ENCODE data around the gene NFASC.

NFASC gene

DNA sequence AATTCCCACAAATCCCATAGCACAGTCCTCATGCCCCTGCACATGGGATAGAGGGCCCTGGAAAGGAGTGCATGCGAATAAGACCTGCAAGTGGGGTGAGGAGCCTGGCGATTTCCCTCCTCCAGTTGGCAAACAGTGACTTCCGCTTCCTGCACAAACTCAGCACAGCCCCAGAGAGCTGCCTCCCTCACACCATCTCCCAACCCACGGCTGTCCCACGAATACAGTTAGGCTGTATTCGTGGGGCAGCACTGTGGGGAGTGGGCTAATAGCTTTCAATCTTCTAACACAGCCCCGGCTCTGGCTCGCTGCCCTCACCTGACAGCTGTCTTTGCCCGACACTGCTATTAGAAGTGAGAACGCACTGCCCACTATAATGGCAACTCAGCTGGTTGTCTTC is 144.1 kb downstream of the NFASC start:
- DNase-seq = no peak

DNA sequence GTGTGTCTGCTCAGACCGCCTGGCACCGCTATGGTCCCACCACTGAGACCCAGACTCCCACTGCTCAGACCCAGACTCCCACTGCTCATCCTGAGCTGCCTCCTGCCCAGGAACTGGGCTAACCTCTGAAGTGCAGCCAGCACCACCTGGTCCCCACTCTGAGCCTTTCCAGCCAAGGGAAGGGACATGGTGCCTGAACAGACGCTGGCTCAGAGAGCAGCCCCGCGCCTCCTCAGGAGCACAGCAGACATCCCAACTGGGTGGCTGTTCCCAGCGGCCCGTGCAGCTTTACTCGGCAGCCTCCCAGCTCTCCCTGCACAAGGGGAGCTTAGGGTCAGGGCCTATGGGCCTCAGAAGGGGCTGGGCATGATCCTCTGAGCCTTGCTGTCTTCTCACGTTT is 144.6 kb downstream of the NFASC start:
- DNase-seq = no peak

DNA sequence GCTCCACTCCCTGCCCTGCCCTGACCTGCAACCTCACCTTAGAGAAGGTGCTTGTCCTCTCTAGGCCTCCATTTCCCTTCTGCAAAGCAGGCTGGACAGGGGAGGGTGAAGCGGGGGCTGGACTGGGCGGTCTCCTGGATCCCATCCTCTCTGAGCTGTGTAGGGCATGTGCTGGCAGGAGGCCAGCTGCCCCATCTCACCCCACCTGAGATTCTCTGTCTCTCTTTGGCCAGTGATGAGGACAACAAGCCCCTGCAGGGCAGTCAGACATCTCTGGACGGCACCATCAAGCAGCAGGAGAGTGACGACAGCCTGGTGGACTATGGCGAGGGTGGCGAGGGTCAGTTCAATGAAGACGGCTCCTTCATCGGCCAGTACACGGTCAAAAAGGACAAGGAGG is 145.4 kb downstream of the NFASC start:
- no peak for DNase-seq

DNA sequence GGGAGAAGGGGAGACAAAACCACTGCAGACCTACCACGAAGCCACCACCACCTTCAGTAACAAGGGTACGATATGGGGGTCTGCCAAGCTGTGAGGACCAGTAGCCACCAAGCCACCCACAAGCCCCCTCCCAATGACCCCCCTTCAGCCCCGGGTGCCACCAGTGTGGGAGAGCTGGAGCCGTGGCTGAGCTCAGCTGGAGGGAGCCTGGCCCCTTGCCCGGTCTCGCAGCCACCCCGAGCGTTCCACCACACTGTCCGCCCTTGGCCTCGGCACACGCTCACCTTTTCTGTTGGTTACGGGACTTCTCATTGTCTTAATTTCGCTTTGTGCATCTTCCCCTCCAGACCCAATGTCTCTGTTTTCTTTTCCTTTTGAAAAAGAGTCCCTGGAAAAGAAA is 145.9 kb downstream of the NFASC start:
- no peak for DNase-seq

DNA sequence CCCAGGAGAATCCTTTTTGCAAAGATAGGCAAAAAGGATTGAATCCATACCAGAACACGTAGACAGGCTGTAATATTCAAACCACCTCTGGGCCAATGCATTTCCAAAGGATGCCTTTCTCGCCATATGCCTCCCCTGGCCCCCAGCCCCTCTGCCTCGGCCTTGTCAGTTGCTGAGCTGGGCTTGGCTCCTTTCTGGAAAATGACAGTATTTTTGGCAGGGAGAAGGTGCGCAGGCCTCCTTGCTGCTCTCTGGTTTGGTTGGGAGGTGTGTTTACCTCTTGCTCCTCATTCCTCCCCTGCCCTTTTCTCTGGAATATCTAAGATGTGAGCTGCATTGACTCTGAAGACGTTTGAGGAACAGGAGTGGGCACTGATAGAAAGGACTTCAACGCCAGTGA is 146.3 kb downstream of the NFASC start:
- no peak for DNase-seq

DNA sequence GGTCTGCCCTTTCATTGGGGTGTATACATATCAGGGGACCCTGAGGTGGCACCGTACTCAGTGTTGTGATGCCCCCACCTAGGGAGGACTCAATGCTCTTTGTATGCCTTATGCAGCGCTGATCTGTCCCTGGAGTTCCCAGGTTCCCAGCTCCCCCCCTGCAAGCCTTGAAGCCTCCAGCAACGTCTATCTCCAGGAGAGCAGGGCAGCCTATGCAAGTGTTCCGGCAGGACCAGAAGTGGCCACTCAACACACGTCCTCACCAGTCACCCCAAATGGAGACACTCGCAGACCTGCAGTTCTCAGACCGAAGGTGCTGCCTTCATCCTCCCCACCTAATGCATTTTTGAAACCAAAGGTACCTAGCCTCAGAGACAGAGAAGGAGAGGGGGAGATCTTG is 147.1 kb downstream of the NFASC start:
- no peak for DNase-seq

DNA sequence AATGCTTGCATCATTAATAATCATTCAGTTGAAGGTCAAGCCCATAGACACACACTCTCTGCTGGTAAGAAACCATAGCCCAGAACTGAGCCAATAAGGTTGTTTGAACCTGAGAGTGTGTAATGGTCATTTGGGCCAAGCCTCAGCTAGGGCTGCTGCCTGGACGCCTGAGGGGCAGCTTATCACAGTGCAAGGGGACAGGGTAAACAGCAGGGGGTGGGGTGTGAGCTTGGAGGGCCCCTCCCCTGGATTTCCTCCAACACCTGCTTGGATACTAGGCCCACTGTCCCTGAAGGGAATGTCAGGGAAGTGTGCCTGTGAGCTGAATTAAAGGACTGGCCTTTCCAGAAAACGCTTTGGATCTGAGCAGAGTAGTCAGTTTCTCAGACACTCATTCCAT is 147.7 kb downstream of the NFASC start:
- DNase-seq = no peak

DNA sequence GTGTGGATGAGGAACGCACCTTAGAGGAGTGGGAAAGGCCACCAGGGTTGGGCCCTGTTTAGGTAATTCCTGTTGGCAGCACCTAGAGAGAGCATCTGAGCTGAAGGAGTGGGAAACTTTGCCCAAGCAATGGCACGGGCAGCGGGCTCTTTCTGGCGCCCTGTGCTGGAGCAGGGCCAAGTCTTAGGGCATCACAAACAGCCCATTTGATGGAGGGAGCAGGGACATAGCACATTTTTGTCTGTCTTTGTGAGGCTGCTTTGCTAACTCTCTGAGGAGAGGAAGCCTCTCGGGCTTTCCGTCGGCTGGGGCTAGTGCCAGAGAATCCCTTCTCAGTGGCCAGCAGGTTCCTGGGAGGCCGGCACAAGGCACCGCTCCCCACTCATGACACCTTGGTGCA is 149.8 kb downstream of the NFASC start:
- DNase-seq = no peak

DNA sequence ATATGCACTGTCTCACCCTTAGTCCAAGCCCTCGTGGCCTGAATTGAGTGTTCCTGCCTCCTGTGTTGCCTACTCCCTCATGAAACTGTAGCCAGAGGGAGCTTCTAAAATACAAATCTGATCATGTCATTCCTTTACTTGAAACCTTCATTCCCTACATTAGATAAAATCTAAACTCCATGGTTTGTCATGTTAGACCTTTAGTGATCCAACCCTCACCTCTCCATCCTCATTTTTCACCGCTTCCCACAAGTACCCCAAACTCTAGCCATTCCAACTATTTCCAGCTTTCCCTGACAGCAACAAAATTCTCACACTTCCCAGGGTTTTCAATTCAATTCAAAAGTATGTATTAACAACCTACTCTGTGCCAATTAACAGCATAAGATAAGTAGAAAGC is 154.0 kb downstream of the NFASC start:
- no peak for DNase-seq

DNA sequence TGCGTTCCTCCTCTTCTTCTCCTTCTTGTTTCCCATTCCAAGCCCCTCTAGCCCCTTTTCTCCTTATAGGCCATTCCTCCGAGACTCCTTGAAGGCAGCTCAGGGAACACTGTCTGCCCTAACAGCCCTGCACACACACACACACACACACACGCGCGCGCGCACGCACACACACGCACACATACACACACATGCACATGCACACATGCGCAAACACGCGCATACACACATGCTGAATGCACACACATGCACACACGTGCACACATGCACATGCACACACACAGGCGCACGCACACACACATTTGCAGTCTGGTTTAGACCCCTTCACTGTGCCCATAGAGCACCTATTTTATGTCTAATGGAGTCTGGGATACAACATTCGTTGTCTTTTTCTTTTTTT is 154.6 kb downstream of the NFASC start:
- DNase-seq = no peak

DNA sequence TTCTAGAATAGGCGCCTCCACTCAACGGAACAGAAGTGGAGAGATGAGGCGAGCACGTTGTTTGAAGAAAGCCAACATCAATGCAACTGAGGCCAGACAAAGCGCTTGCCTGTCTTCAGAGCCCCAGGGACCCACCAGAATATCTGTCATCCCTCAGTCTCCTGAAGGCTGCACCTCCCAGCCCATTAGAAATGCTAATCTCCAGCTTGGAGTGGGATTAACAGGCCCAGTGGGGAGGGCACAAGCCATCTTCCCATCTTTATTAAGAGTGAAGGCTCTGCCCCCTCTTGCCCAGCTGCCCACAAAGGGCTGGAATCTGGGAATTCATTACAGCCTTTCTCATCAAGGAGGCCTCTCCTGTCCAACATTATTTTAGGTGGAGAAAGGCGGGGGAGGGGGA is 155.5 kb downstream of the NFASC start:
- DNase-seq = no peak

DNA sequence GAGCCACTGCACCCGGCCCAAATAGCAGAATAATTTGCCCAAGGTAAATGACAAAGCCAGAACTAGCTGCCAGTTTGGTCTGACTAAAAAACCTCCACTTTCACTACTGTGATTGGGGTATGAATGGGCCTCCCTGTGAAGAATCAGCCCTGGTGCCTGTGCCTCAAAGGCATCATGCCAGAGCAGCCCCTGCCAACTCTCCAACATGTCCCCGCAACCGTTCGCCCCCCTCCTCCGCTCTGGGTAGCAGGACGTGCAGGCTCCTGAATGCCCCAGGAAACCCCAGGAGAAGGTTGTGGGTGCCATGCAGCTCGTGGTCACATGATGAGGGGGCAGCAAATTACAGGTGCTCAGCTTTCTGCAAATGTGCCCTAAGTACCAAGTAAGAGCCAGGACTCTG is 157.7 kb downstream of the NFASC start:
- DNase-seq = no peak

DNA sequence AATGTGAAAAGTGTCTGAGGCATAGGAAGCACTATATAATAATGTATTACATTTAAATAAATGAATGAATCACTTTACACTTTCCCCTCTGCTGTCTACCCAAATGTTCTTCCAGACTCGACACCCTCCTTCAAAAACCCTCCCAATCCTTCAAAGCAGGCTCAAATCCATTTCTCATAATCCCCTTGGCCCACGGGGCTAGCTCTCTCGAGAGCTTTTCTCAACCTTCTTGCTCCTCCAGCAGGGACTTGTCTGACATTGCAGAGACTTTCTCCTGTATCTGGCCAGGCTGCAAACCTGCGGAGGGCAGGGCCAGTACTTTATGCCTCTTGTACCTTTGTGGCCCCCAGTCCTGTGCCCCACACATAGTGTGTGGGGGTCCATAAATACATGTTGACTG is 158.3 kb downstream of the NFASC start:
- no peak for DNase-seq

DNA sequence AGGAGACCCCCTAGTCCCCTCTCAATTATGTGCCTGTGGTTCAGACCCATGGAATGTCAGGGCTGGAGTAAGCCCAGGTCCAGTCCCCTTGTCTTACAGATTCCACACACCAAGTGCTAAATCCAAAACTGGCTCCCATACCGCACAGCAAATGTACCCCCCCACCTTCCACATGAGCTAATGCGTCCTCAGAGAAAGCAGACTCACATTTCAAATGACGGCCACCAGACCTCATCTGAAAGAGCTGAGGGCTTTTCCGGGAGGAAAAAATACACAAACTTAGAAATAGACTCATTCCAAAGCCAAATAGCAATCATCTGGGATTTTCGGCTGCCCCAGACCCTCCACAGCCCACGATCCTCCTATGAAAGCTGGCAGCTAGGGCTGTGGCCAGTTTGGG is 159.6 kb downstream of the NFASC start:
- no peak for DNase-seq

DNA sequence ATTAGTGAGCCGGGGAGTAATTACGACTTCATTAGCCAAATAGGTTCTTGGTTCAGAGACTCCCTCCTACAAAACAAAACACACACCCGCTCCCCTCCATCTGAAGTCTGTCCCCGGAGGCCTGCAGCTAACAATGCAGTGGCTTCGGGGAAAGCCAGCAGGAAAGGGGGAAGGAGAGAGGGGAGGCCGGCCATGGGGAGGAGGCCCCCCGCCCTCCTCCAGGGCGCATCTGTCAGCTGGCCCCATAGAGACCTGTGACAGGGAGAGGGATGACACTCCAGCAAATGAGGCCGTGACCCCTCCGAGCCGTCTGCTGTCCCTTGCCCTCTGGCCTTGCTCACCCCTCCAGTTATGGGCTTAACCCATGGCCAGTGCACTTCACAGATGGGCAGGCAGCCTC is 160.2 kb downstream of the NFASC start:
- DNase-seq = no peak

DNA sequence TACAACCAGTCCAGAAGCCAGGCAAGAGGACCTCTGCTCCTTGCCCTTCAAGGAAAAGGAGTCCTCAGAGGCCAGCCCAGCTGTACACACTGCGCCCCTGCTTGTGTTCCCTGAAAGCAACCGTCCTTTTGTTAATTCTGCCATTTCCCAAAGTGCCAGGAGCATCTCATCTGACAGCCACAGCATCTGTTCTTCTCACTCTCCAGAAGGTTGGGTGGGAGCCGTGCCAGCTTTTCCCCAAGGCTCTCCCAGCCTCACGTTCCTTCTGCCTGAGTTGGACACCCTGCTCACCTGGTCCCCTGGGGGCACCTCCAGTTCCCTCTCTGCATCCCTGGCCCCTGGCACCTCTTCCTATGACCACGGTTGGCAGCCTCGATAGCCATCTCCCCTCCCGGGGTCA is 161.8 kb downstream of the NFASC start:
- DNase-seq = no peak

DNA sequence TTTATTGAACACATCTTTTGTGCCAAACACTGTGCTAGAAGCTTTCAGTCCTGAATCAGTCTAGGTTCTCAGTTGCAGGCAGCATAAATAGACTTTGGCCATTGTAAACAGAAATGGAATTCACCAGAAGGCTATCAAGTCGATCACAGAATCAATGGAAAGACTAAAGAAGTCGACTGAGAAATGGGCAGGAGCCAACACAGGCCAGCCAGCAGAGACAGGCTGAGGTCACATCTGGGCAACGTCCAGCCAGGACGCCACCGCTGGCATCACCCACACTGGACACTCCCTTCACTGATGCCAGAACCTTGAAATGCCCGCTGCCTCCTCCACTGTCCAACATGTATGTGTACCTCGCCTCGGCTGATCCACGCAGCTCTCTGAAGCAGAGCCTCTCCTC is 166.9 kb downstream of the NFASC start:
- no peak for DNase-seq

DNA sequence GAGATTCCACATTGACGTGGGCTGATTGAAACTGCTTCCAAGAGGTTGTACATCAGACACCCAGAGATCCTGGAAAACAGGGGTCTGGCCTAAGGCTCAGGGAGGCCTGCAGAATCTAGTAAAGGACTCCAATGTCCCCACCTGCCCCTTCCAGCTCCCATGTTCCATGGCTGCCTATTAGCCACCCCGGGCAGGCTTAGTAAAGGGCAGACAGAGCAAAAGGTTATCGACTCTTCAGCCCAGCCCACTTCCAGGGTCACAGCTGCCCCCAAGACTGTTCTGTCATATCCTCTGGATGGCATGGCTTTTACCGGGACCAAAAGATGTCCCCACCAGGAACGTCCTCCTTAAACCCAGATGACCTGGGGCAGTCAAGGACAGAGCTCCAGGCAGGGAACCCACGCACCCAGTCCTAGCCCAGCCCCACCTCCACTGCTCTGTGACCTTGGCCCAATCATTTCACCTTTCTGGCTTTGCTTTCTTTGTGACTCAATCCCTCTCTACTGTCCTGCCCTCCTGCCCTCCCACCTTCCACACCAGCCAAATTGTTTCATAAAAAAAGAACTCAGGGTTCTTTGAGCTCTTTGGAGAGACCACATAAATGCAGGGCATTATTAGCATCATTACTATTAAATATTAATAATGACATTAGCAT is 167.6 kb downstream of the NFASC start:
- no peak for DNase-seq

DNA sequence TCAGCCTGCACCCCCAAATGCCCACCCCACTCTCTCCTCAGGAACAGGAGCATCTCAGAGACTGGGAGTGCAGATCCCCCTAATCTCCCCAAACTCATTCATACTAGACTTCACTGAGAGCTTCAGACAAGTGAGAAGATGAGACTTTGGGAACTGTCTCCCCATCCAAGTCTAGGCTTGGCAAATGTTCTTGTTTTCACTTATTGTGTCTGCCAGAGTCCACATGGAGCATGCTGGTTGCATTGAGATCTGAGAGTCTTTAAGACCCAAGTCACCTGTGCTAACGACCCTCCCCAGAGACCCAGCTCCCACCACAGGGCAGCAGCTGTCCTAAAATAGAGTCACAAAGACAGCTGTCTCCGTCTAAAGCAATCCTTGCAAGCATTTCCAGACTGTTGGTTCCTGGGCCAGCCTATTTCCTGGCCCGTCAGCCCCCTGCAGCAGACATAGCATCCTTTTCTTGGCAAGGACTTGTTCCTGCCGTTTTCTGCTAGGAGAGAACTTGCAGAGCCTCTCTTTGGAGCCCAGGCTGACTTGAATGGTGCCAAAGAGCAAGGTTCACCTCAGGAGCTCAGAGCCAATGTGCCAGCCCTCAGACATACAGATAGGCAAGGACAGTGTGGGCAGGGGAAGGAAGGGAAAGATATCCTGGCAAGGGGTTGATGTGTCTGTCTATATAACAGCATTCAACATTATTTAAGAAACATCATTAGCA is 170.5 kb downstream of the NFASC start:
- DNase-seq = no peak

DNA sequence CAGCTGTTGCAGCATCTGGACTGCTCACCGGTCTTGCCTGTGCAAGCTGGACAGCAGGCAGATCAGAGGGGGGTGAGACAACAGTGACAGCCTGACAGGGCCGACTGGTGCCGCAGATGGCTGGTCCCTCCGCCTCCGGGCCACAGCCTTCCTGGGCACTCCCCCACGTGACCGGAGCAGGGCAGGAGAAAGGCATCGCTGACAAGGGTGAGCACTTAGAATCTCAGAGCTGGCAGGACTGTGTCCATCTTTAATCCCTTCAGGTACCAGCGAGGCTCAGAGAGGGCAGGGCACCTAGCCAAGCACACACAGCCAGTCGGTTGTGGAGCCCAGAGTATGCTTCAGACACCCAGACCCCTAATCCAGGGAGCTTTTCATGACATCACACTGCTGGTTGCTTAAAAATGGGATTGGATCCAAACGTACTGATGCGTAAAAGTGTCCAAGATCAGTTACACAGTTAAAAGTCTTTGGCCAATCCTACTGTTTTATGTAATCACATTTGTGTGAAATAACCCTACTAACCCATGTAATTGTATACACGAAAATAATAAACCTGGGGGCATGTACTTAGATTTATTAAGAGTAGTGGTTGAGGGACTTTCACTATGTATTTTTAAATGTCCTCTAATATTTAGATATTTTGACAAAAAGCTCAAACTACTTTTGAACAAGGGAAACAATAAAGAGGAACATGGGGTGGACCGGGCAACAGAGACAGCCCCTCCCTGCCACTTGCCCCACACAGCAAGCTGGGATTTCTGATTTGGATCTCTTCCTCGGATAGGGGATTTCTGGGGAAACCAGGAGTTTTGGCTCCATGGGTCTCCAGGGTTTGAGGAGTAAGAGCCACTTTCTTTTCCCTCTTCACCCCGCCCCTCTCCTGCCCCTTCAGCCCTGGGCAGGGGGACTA is 171.6 kb downstream of the NFASC start:
- DNase-seq = no peak

DNA sequence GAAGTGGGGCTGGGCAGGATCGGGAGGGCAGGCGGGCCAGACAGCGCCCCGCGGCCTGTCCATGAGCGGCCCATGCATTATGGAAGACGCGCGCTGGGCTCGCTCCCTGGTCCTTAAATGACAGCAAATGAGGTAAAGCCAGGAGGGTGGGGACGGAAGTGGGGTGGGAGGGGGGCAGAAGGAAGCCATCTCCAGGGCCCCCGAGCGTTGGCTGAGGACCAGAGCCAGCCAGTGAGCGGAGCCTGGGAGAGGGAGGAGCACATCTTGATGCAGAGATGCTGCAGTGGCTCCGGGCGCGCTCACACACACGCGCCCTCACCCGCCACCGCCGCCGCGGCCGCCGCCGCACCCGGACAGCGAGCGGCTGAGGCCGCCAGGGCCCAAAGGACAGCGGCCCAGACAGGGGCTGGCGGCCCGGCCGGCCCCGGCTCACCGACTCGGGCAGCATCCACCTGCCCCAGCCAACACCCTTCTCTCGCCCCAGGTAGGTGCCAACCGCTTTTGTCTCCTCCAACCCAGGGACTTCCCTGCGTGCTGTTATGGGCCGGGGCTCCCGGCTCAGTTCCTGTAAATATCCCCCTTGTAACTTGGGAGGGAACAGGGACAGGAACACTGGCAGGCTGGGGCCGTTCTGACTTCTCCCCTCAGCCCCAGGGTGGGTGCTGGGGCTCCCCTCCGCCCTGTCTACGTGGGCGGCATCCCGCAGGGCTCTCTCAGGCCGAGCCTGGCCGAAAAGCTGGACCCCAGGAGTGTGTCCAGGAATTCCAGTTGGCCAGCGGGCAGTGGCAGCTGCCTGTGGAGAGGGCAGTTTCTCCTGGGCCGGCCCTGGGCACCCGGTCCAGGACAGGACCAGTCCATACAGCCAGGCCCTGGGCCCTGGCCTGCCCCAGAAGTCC is 172.5 kb downstream of the NFASC start, which contains the start of gene CNTN2:
Gene CNTN2, plus strand, starts transcription at position 302 of the 896 bp plus-strand sequence. CDS start 9,974 bp downstream, outside the sequence.
- DNase-seq = no peak

DNA sequence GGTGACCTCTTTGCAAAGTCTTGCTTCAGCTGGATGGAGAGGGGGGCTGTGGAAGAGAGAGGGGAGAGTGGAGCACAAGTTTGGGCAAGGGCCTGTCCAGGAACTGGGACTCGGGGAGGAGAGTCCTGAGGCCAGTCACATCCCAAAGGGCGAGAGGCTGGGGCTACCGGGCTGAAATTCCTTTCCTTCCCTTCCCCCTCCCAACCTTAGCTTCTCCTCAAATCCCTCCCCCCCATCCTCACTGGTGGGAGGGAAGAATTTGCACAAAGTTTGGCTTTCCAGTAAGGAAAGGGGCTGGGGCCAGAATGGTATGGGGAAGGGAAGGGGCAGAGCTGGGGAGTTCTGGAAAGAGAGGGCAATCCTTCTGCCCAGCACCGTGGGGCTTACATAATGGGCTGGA is 173.2 kb downstream of the NFASC start:
- DNase-seq = no peak

DNA sequence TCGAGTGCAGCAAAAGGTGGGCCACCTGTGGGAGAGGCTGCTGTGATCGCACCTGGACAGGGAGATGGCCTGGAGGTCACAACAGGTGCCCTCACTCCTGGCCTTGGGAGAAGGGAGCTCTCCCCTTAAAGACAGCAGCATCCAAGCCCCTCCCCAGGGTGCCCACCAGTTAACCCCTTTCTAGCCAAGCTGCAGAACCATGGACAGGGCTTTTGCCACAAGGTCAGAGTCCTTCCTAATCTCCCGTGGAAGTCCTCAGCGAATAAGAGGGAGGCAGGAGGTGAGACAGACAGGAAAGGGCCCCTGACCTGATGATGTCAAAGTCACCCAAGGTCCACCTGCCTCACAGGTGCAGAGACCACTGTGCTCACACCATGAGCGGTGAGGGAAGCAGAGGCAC is 174.1 kb downstream of the NFASC start:
- no peak for DNase-seq
